NAMALWA (cell line): Measurements from ENCODE around the gene PPID.
"Not testable (repeated sequence)": the region's sequence is repeated elsewhere in the genome, so short reads cannot be mapped to it uniquely, and the experiment has no call there.

Source experiments
- DNase-seq: peaks from one replicate; pipeline ENCODE4 v3.0.0-alpha.2; 2015; ENCODE audit warnings: low spot score

PPID gene

DNA sequence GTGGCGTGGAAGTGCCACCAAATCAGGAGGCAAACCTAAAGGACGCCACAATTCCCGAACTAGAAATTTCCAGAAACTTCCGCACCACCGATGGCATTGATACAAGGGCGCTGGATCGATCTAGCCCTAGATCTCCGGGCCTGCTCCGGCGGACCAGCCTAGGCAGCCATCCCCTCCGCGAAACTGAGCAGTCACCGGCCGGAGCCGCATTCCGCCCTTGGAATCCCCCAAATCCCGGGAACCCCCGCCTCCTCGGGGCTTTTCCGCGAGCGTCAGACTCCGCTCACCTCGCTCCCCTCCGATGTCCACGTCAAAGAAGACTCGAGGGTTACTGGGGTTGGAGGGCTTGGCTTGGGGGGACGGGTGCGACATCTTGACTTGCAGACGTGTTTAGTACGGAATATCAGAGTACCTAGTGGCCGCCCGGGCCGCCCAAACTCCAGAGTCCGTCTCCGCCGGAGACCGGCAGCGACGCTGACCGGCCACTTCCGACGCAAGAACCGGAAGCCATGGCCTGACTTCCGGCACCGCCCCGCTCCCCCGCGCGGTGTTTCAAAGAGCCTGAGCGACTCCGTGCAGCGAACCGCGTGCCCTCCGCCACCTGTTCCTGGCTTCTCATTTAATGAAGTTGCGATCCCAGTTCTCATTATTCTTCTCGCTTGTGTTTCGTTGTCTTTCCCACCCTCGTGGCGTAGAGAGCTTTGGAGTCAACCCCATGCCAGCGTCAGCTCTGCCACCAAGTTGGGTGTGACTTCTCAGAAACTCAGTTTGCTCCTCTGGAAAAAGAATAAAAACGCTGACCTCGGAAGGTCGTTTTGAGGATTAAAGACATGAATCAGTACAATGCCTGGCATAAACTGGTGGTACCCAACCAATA, at the start of gene PPID:
TSS of gene PPID (minus strand) at position 480 of the 877 bp plus-strand sequence. CDS start at position 372, 108 bp downstream.
- DNase-seq, result peak; percentile 88

DNA sequence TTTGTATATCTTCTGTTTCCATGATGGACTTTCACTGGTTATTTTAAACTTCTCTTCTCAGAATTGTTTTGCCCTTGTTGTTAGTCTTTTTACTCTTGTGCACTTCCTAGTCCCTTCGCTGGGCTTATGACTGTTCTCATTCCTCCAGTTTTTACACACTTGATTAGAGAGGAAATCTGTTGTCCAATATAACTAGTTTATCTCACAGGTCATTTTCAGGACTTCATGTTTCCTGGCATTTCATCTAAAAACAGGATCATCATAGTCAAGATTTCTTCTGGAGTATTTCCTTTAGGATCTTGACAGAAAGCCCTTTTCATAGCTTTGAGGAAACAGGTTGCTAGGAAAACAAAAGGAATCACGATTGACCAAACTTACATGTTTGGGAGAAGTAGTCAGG, 48.6 kb upstream of the PPID start:
- no peak for DNase-seq

DNA sequence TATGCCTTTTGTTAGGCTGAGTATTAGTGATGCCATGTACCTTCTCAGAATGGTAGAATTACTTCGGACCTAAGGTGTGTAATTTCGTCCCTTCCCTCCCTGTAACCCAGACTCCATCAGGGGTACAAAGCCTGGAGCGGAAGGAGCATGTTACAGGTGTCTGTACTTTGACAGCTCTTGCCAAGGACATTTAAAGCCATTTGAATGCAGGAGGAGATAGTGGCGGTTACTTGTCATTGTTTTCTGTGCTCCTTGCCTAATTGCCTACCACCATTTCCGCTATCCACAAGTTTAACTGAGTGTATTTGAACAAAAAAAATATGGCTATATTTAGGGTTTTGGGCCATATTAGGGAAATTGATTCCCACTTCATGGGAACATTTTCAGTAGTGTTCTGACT, 47.5 kb upstream of the PPID start:
- DNase-seq, result no peak

DNA sequence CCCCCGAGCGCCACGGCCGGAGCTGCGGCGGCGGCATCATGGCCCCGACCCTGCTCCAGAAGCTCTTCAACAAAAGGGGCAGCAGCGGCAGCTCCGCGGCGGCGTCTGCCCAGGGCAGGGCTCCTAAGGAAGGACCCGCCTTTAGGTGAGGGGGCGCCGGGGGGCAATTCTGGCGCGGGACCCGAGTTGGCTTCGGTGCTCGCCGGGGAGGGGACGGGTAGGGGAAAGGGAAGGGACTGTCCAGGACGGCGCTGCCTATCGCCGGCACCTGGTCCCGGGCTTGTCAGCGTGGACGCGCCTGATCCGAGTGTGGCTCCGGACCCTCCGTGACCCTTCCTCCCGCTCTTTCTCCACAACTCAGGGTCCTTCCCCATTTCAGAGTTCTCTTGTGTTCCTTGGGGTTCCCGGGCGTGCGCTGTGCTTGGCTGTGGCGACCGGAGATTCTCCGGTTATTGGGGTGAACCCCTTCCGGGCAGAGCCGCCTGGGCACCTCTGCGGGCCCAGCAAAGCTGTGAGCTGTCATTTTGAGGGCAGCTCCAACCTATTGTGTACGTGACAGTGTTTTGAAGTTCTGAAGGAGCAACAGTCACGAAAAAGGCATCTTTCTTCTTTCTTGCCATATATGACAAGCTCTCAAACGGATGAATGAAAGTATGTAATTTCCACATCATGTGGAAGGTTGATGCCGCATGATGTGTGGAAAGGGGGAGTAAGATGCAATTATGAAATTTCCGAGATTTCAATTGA, 46.2 kb upstream of the PPID start:
- peak; percentile 50 for DNase-seq

DNA sequence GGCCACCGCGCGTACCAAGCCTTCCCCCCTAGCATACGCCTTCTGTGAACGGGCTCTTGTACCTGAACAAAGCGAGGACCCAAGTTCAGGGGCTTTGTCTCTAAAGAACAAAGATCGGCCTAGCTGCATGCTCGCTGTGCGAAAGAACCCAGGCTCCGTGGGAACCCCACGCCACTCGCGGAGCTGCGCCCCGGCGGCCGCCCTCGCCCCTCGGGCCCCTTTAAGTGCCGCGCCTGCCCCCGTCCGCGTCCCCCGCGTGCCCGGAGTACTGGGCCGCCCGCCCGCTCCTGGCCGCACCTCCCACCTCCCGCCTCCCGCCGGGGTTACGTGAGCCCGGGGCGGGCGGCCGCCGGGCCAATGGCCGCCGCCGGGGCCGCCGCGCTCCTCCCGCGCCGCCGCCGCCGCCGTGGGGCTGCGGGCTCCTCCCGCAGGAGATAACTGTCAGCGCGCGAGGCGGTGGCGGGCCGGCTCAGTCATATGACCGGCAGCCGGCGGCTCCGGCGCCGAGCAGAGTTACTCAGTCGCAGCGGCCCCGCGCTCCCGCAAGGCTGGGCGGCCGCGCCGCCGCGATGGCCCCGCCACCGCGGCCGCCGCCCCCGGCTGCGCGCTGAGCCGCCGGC, 45.5 kb upstream of the PPID start, which contains the start of gene FNIP2:
TSS of gene FNIP2 (plus strand) at position 472 of the 620 bp plus-strand sequence. CDS start 187 bp downstream, outside the sequence.
- DNase-seq, result peak; percentile 75

DNA sequence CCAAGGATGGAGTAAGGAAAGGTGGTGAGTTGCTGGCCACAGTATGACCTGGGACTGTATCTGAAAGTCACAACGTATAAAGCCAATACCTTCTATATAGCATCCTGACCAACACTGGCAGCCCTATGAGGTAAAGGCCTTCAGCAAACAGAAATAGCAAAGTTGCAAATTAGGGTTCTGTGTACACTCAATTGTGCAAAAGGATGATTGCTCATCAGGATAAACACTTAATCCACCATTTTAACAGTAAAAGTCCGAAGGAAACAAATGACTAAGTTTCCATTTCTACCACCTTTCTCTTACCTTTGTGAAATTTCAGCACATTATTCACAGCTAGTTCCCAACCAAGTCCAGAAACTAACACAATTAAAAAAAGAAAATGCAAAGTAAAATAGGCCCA, 44.3 kb upstream of the PPID start:
- no peak for DNase-seq

DNA sequence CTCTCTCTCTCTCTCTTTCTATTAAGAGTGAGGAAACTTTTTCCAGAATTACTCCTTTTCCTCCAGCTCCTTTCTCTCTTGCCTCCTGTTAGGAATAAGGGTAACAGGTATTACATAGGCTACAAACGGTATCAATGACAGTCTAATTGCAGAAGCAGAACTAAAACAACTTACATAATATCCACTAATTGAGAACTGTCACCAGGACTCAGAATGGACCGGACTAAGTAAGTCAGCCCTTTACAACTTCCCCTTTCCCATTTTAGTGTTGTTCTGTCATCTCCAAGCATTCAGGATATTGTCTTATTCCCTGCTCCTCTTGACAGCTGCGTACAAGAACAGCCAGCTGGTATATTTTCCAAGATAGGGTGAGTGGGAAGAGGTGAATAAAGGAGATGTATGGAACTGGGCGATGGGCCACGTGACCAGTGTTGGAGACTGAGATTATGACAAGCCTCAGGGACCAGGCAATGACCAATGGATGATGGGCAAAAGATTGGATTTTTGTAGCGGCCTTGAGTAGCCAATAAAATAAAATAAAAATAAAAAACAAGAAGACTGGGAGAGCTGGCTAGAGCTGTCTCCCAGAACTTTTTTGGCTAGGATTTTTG, 43.3 kb upstream of the PPID start:
- DNase-seq, result no peak

DNA sequence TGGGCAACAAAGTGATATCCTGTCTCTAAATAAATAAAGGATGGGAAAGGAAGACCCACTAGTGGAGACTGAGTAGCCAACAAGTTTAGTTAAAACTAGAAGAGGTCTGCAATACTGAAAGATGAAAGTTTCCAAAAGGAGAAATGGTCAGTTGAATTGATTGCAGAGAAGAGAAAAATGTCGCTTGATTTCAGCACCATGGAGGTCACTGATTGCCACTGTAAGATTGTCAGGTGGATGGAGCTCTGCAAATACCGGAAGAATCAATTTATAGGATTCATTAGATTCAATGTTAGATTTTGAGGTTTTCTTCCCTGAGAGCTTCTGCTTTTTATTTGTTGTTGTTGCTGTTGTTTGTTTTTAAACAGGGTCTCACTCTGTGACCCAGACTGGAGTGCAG, 40.3 kb upstream of the PPID start:
- DNase-seq, result no peak

DNA sequence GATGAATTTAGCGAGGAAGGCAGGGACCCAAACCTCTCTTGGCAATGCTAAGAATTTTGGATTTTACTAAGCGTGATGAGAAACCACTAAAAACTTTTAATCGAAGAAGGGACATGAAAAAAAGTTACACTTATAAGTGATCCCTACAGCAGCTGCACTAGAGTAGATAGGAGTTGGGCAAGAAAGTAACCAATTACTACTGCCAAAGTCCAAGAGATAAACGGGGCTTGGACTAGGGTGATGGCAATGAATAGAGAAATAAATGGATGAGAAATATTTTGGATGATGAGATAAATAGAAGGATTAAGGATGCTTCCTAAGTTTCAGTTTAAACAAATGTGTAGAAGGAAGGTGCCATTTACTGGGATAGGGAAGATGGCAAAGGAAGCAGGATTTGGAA, 39.4 kb upstream of the PPID start:
- no peak for DNase-seq

DNA sequence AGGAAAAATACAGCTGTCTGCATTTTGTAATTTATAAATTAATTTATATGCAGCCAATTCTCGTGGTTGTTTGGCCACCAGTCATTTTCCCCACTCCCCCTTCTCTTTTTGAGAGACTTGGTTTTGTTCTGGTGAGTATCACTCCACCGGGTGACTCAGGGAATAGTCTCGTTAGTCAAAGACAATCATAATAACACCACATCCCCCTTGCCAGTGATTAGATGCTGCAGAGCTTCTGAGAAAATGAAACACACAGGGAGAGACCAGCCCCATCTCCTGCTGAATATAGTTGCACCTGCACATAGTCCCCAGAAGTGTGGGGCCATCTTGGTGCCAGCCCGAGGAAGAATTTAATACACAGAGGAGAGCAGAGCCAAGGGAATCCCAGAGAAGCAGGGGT, 37.7 kb upstream of the PPID start:
- DNase-seq, result no peak

DNA sequence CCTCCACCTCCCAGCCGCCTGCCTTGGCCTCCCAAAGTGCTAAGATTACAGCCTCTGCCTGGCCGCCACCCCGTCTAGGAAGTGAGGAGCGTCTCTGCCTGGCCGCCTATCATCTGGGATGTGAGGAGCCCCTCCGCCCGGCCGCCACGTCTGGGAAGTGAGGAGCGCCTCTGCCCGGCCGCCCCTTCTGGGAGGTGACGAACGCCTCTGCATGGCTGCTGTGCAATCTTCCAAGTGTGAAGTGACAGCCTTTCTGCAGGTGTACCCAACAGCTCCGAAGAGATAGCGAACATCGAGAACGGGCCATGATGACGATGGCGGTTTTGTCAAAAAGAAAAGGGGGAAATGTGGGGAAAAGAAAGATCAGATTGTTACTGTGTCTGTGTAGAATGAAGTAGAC, 36.3 kb upstream of the PPID start:
- not testable (repeated sequence) for DNase-seq

DNA sequence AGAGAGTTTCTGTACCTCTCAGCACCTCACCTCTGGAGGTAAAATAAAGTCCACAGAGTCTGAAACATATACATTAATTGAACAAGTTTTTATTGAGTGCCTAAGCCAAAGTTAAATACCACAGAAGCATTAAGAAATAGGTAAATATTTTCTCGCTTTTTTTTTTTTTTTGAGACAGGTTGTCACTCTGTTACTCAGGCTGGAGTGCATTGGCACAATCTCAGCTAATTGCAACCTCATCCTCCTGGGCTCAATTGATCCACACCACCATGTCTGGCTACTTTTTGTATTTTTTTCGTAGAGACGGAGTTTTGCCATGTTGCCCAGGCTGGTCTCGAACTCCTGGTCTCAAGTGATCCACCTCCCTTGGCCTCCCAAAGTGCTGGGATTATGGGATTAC, 35.5 kb upstream of the PPID start:
- DNase-seq, result no peak

DNA sequence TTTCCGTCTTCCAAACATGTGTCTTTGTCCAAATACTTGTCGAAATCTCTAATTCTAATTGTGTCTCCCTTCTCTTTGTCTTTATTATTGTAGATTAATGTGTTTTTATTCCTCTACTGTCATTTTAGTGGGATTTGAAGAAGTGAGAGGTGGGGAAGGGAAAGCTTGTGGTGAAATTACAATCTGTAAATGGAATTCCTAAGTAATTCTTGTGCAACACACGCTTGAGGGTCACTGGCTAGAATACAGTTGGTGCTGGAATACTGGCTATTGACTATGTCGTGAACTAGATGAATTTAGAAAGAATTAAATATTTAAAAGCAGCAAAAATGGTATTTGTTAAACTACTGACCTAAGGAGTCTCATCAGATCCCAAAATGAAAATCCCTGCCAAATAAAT, 34.9 kb upstream of the PPID start:
- DNase-seq, result no peak

DNA sequence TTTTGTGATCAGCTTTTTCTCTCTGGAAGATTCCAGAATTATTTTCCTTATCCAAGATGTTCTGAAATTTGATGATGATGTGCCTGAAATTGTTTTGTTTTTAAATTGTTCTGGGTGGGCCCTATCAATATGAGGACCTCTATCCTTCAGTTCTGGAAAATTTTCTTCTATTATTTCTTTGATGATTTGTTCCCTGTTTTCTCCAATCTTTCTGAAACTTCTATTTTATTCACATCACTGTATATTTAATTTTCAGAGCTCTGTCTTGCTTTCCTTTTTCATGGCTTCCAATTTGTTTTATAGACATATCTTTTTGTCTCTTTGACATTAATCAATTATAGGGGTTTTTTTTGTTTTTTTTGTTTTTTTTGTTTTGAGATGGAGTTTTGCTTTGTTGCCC, 33.4 kb upstream of the PPID start:
- DNase-seq, result no peak

DNA sequence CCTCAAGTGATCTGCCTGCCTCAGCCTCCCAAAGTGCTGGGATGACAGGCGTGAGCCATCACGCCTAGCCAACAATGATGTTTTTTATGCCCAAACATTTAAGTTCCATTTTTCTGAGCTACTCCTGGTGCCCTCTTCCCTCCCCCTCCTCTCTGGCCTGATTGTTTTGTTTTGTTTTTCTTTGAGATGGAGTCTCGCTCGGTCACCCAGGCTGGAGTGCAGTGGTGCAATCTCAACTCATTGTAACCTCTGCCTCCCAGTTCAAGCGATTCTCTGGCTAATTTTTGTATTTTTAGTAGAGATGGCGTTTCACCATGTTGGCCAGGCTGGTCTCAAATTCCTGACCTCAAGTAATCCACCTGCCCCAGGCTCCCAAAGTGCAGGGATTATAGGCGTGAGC, 32.6 kb upstream of the PPID start:
- DNase-seq, result not testable (repeated sequence)

DNA sequence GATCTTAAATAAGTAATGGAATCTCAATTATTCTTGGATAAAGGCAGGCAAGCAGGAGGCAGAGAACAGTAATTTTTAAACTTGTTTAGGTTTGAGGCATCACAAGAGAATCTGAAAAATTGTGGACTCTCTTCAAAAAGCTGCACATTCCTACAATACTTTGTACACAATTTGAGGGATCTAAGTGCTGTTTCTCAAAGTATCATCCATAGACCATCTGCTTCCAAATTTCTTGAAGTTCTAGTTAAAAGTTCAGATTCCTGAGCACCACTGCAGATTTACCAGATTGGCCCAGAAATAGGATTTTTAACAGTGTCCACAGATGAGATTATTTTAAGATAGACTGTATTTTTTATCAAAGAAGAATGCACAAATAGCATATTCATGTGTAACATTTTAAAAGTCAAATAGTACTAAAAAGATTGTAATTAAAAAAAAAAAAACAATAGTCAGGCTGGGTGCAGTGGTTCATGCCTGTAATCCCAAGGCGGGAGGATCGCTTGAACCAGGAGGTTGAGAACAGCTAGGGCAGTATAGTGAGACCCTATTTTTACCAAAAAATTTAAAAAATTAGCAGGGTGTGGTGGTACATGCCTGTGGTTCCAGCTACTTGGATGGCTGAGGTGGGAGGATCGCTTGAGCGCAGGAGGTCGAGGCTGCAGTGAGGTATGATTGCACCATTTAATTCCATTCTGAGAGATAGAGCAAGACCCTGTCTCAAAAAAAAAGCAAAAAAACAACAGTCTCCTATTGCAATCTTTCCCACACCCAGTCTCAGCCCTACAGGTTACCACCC, 31.4 kb upstream of the PPID start:
- DNase-seq, result no peak

DNA sequence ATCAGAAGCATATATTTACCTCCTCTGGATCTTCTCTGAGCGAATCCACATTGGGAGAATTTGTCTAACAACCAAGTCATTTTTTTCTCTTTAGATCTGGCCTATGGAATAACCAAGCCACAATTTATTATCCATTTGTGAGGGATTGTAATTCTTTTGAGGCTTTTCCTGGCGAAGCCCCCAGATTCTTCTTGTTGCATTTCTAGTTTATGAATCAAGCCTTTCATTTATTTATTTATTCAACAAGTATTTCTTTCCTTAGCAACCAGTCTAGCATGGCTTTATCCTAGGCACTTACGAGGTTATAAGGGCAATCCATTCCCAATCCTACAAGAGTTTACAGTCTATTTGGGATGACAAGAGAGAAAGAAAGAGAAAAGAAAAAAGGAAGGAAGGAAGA, 27.2 kb upstream of the PPID start:
- no peak for DNase-seq

DNA sequence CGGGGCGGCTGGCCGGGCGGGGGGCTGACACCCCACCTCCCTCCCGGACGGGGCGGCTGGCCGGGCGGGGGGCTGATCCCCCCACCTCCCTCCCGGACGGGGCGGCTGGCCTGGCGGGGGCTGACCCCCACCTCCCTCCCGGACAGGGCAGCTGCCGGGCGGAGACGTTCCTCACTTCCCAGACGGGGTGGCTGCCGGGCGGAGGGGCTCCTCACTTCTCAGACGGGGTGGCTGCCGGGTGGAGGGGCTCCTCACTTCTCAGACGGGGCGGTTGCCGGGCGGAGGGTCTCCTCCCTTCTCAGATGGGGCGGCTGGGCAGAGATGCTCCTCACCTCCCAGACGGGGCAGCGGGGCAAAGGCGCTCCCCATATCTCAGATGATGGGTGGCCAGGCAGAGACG, 23.3 kb upstream of the PPID start:
- not testable (repeated sequence) for DNase-seq

DNA sequence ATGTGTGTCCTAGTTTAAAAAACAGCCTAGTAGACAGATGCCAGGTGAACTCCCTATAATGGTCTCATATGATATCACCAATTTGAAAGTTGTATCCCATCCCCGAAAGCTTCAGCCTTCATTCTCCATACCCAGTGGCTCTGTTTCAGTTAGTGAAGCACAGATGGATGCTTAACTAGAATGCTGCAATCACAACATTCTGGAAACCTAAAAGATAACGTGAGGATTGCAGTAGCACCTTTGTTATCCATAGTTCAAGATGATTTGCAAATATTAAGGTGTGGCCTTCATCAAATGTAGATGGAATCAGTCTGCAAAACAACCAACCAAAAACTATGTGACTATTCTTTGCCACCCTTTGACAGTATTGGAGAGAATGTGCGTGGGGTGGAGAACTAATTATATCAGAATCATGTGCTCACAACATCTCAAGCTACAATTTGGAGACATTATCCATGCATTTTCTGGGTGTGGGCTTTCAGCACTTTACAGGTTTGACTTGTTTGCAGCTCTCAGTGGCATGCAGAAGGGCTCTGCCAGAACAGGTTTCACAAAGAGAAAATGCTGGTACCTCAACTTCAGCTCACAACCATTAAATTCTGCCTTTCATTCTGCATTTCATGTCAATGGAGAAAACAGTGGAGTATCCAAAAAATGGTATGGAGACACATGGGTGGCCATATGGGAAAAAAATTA, 18.3 kb upstream of the PPID start:
- no peak for DNase-seq

DNA sequence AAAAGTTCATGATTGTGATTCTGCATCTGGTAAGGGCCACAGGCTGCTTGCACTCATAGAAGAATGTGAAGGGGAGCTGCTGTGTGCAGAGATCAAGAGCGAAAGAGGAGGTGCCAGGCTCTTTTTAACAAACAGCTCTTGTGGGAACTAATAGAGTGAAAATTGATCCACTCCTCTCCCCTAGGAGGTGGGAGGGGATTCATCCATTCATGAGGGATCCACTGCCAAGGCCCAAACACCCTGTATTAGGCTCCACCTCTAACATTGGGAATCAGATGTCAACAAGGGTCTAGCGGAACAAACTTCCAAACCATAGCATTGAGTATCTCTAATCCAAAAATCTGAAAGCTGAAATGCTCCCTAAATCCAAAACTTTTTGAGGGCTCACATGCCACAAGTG, 16.4 kb upstream of the PPID start:
- DNase-seq, result no peak

DNA sequence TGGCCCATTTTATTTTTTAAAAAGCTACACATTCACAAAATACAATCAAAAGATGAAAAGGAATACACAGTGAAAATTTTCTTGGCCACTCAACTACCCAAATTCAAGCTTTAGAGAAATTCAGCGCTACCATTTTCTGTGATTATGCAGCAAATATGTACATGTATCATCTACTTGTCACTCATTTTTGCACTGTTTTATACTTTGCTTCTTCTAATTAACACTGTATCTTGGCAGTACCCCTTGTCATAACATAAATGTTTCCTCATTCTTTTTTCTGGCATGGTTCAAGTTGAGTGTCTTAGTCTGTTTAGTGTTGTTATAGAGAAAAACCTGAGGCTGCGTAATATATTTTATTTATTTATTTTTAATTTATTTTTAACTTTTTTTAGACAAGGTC, 15.7 kb upstream of the PPID start:
- no peak for DNase-seq
